WTC11 (cell line): Measurements from ENCODE around the gene PYGL. TPM values are rescaled to one million over a fixed set of nuclear protein-coding genes. Genes with fewer than 3 reads are reported as not detected.

Experiments
- ATAC-seq: fragments of 200-7000 bp; cut with Tn5 transposase; 2 replicates; pipeline ENCODE4 v1.10.0; 2021; ENCODE audit warnings: mild to moderate bottlenecking, moderate library complexity
- CTCF ChIA-PET: fragments of 300-600 bp; sonication (Branson Sonifier 250); formaldehyde crosslinking; loops from one replicate; lab custom pipeline; 2021; ENCODE audit warnings: antibody characterized with exemption; lab: Charles Lee
- POLR2A ChIA-PET: fragments of 350-600 bp; sonication (Branson Sonifier 250); formaldehyde crosslinking; loops from one replicate; lab custom pipeline; 2021; ENCODE audit warnings: antibody characterized with exemption; lab: Charles Lee
- DNase-seq: peaks from one replicate; pipeline ENCODE4 v3.0.0; 2021; ENCODE audit warnings: low spot score
- H3K27ac Mint-ChIP-seq: 2 replicates; pipeline ENCODE4 v1.8.0; 2021; ENCODE audit warnings: mixed read lengths
- H3K27me3 Mint-ChIP-seq: 2 replicates; pipeline ENCODE4 v1.8.0; 2021; ENCODE audit warnings: low read depth, mild to moderate bottlenecking, moderate library complexity, mixed read lengths
- H3K36me3 Mint-ChIP-seq: 2 replicates; pipeline ENCODE4 v1.8.0; 2021; ENCODE audit warnings: mixed read lengths
- H3K4me1 Mint-ChIP-seq: 2 replicates; pipeline ENCODE4 v1.8.0; 2022; ENCODE audit warnings: mixed read lengths
- H3K4me3 Mint-ChIP-seq: 2 replicates; pipeline ENCODE4 v1.8.0; 2021; ENCODE audit warnings: mild to moderate bottlenecking, moderate library complexity, mixed read lengths
- H3K9me3 Mint-ChIP-seq: 2 replicates; pipeline ENCODE4 v1.8.0; 2021; ENCODE audit warnings: mixed read lengths
- ATF3 ChIP-seq: sonication (generic); formaldehyde crosslinking; conservative IDR thresholded peaks from 2 replicates; pipeline ENCODE4 v1.8.1; 2022; ENCODE audit warnings: mild to moderate bottlenecking, missing genetic modification reagents
- ATF6 ChIP-seq: sonication (generic); formaldehyde crosslinking; IDR thresholded peaks from 2 replicates; pipeline ENCODE4 v1.8.1; 2023; ENCODE audit warnings: mild to moderate bottlenecking, missing genetic modification reagents
- CDX4 ChIP-seq: fragments of 250-450 bp; sonication (Bioruptor Pico); IDR thresholded peaks from 2 replicates; pipeline ENCODE4 v1.9.0; 2021; ENCODE audit warnings: moderate library complexity, mild to moderate bottlenecking, inconsistent platforms, borderline replicate concordance
- E2F5 ChIP-seq: sonication (generic); formaldehyde crosslinking; IDR thresholded peaks from 2 replicates; pipeline ENCODE4 v1.8.1; 2022; ENCODE audit warnings: mild to moderate bottlenecking, moderate library complexity, missing genetic modification reagents
- EMX1 ChIP-seq: fragments of 250-450 bp; sonication (Bioruptor Pico); IDR thresholded peaks from 2 replicates; pipeline ENCODE4 v1.8.0; 2021; ENCODE audit warnings: mild to moderate bottlenecking
- MXD4 ChIP-seq: fragments of 250-450 bp; sonication (Bioruptor Pico); IDR thresholded peaks from 2 replicates; pipeline ENCODE4 v1.8.0; 2021; ENCODE audit warnings: mild to moderate bottlenecking, moderate library complexity, borderline replicate concordance
- NR3C1 ChIP-seq: sonication (generic); formaldehyde crosslinking; conservative IDR thresholded peaks from 2 replicates; pipeline ENCODE4 v1.8.1; 2023; ENCODE audit warnings: low read depth, mild to moderate bottlenecking, missing genetic modification reagents
- PREB ChIP-seq: sonication (generic); formaldehyde crosslinking; IDR thresholded peaks from 2 replicates; pipeline ENCODE4 v1.8.1; 2022; ENCODE audit warnings: mild to moderate bottlenecking, missing genetic modification reagents, moderate library complexity, borderline replicate concordance
- USF2 ChIP-seq: sonication (generic); formaldehyde crosslinking; IDR thresholded peaks from 2 replicates; pipeline ENCODE4 v1.8.1; 2023; ENCODE audit warnings: mild to moderate bottlenecking, missing genetic modification reagents, moderate library complexity
- ZBTB43 ChIP-seq: sonication (generic); formaldehyde crosslinking; IDR thresholded peaks from 2 replicates; pipeline ENCODE4 v1.8.1; 2023; ENCODE audit warnings: mild to moderate bottlenecking, missing genetic modification reagents
- ZNF232 ChIP-seq: sonication (generic); formaldehyde crosslinking; IDR thresholded peaks from 2 replicates; pipeline ENCODE4 v1.8.0; 2022; ENCODE audit warnings: mild to moderate bottlenecking, missing genetic modification reagents
- ZNF425 ChIP-seq: fragments of 250-450 bp; sonication (Bioruptor Pico); conservative IDR thresholded peaks from 2 replicates; pipeline ENCODE4 v1.9.0; 2021; ENCODE audit warnings: mild to moderate bottlenecking
- ZSCAN18 ChIP-seq: fragments of 250-450 bp; sonication (Bioruptor Pico); IDR thresholded peaks from 2 replicates; pipeline ENCODE4 v2.1.2; 2022; ENCODE audit warnings: mild to moderate bottlenecking, moderate library complexity
- total RNA-seq: library from RNA; stranded (reverse); gene quantifications from 3 replicates; pipeline ENCODE4 v1.2.3, GENCODE V29; 2021

The PYGL gene
- total RNA-seq, 1 experiment from 2014 or later, result 81.0 TPM

GRCh38 chr14:50979941-50980850 is 35.9 kb upstream of the PYGL start (continued):
- no peak for TF ChIP-seq ZNF425

- CTCF ChIA-PET, result no interaction called here
- ATAC-seq (no peak), DNase-seq (no peak)
- Mint-ChIP-seq H3K4me1 (peaks cover 10% of the 10 kb centered on the region), H3K27ac (no peak overlapping the region), H3K9me3 (no peaks in the 10 kb centered on the region), H3K4me3 (no peak overlapping the region), H3K27me3 (no peaks in the 10 kb centered on the region; the same call in 1 of the 2 replicates), H3K36me3 (no peaks in the 10 kb centered on the region)
- POLR2A ChIA-PET, result no interaction called here
- TF ChIP-seq ZSCAN18 (CRISPR knock-in tag) (no peak), PREB (CRISPR knock-in tag) (no peak), NR3C1 (no peak), CDX4 (CRISPR knock-in tag) (no peak), MXD4 (CRISPR knock-in tag) (no peak), EMX1 (no peak), USF2 (CRISPR knock-in tag) (no peak), ZBTB43 (no peak), E2F5 (CRISPR knock-in tag) (no peak), ATF3 (CRISPR knock-in tag) (no peak), ZNF232 (CRISPR knock-in tag) (no peak), ATF6 (no peak)
These were observed 34.6 kb upstream of the PYGL start for GRCh38 chr14:50978888-50979287.
